Uterus (tissue), 4 donors: ENCODE measurements around the gene MPO. TPM values are rescaled to one million over a fixed set of nuclear protein-coding genes. Genes with fewer than 3 reads are reported as not detected.
A peak's percentile ranks its signal among the peaks of the same experiment; 100 is the strongest.

Experiments
- DNase-seq, 2 donors: peaks; one replicate each; pipeline ENCODE4 v3.0.0-alpha.2; 2019 to 2020
- H3K27ac ChIP-seq, 2 donors: fragments of 200-600 bp; sonication (generic); 1 replicate in 1 of 2; 2 replicates in 1 of 2; pipeline ENCODE4 v1.5.1; 2016 to 2018
- H3K27me3 ChIP-seq, 2 donors: fragments of 200-600 bp; sonication (generic); one replicate each; pipeline ENCODE4 v1.5.1; 2018 to 2019; ENCODE audit warnings: control low read depth in 1 of 2
- H3K36me3 ChIP-seq, 2 donors: fragments of 200-600 bp; sonication (generic); one replicate each; pipeline ENCODE4 v1.5.1; 2019; ENCODE audit warnings: control low read depth in 1 of 2
- H3K4me1 ChIP-seq, 2 donors: fragments of 200-600 bp; sonication (generic); one replicate each; pipeline ENCODE4 v1.5.1; 2018 to 2019; ENCODE audit warnings: control low read depth in 1 of 2
- H3K4me3 ChIP-seq, 2 donors: fragments of 200-600 bp; sonication (generic); 1 replicate in 1 of 2; 2 replicates in 1 of 2; pipeline ENCODE4 v1.5.1; 2018 to 2019; ENCODE audit warnings: mild to moderate bottlenecking in 1 of 2
- H3K9me3 ChIP-seq, 2 donors: fragments of 200-600 bp; sonication (generic); one replicate each; pipeline ENCODE4 v1.5.1; 2019; ENCODE audit warnings: control low read depth in 1 of 2
- POLR2A ChIP-seq, 2 donors: fragments of 450-650 bp; IDR thresholded peaks; one replicate each; pipeline ENCODE4 v1.6.1; 2016; ENCODE audit warnings: antibody characterized with exemption in 2 of 2, mild to moderate bottlenecking in 1 of 2, moderate library complexity in 1 of 2
- intact Hi-C: fragments of 100-400 bp; cut with DNase I; formaldehyde crosslinking; loops from one replicate; pipeline ENCODE4 v1.15.1; 2023; ENCODE audit warnings: low total_unique reads
- total RNA-seq, 4 donors: library from RNA; depleted of rRNA in 3 of 4; stranded (reverse); fragments of >200 nt in 3 of 4; gene quantifications; one replicate each; pipeline versions ENCODE4 v1.1.0 to v1.2.4, GENCODE V29; 2014 to 2023
- TF ChIP-seq, protein P1 (sequence below), 4 experiments: fragments of 200-600 bp in 2 of 4; fragments of 450-650 bp in 2 of 4; sonication (generic) in 2 of 4; IDR thresholded peaks; one replicate each; pipeline ENCODE4 v1.5.1; 2016 to 2019; ENCODE audit warnings: antibody characterized with exemption in 4 of 4, mild to moderate bottlenecking in 2 of 4, moderate library complexity in 1 of 4
- donor health status: DM: yes; HTN: yes; CAD: no.

The MPO gene
- total RNA-seq, 4 donors from 2014 or later = 0.79 to 21.7 TPM; not detected in 2

- Histone ChIP-seq H3K9me3 (no peaks in the 10 kb centered on the region), H3K27me3 (no peaks in the 10 kb centered on the region), H3K4me3 (no peak overlapping the region), H3K27ac (no peak overlapping the region), H3K4me1 (no peaks in the 10 kb centered on the region), H3K36me3 (no peaks in the 10 kb centered on the region)
- DNase-seq = no peak
- TF ChIP-seq, protein P1, sequence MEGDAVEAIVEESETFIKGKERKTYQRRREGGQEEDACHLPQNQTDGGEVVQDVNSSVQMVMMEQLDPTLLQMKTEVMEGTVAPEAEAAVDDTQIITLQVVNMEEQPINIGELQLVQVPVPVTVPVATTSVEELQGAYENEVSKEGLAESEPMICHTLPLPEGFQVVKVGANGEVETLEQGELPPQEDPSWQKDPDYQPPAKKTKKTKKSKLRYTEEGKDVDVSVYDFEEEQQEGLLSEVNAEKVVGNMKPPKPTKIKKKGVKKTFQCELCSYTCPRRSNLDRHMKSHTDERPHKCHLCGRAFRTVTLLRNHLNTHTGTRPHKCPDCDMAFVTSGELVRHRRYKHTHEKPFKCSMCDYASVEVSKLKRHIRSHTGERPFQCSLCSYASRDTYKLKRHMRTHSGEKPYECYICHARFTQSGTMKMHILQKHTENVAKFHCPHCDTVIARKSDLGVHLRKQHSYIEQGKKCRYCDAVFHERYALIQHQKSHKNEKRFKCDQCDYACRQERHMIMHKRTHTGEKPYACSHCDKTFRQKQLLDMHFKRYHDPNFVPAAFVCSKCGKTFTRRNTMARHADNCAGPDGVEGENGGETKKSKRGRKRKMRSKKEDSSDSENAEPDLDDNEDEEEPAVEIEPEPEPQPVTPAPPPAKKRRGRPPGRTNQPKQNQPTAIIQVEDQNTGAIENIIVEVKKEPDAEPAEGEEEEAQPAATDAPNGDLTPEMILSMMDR (IDR thresholded peaks at IDR 0.05) = no peak
- no peak for TF ChIP-seq POLR2A (IDR thresholded peaks at IDR 0.05)
- intact Hi-C loops = no loop called here
These were observed 827 bp downstream of the MPO start for GRCh38 chr17:58279736-58280479.

GRCh38 chr17:58279016-58279711, 1.6 kb downstream of the MPO start:
- intact Hi-C loops = no loop called here
- DNase-seq = peak in 1 of 2 donors; percentile 37
- Histone ChIP-seq H3K4me3 (no peak overlapping the region), H3K27ac (no peak overlapping the region), H3K36me3 (no peaks in the 10 kb centered on the region), H3K27me3 (no peaks in the 10 kb centered on the region), H3K4me1 (no peaks in the 10 kb centered on the region), H3K9me3 (no peaks in the 10 kb centered on the region)
- TF ChIP-seq, protein P1 (IDR thresholded peaks at IDR 0.05) = no peak
- no peak for TF ChIP-seq POLR2A (IDR thresholded peaks at IDR 0.05)

- no peaks in the 10 kb centered on the region for H3K9me3 ChIP-seq
- intact Hi-C loops = no loop called here
- H3K27ac ChIP-seq = no peak overlapping the region
- no peaks in the 10 kb centered on the region for H3K36me3 ChIP-seq
- H3K27me3 ChIP-seq = no peaks in the 10 kb centered on the region
- H3K4me1 ChIP-seq = no peaks in the 10 kb centered on the region
- no peak for DNase-seq
- TF ChIP-seq, protein P1 (IDR thresholded peaks at IDR 0.05) = no peak
- TF ChIP-seq POLR2A (IDR thresholded peaks at IDR 0.05) = no peak
- H3K4me3 ChIP-seq = no peak overlapping the region
These were observed 2.1 kb downstream of the MPO start for GRCh38 chr17:58278661-58279015.

DNA sequence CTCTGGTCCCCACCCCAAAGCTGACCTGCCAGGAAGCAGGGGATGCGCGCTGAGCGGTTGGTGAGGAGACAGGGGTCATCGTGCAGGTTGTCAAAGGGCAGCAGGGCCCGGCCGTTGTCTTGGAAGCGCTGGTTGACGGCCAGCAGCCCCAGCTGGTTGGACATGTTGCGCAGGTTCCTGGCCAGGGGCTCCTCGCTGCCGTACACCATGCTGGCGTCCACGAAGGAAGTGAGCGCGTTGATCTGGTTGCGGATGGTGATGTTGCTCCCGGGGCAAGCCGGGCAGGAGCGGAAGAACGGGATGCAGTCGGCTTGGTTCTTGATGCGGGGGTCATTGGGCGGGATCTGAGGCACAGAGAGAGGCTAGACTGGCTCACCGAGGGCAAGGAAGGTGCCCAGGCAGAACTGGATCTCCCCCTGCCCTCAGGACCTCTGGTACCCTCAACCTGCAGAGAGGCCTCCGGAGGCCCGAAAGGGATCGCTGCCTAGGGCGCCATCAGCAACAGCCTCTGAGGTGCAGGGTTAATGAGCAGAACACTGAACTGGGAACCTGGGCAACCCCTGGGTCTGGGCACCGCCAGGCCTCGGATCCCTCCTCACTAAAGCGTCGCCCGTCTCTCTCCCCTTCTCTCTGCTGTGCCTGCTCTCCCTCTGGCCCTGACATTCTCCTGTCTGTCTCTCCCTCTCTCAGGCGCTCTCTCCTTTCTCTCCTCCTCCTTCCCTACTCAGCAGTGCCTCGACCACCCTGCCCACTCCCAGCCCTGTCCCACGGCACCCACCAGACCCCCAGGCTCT, 2.7 kb downstream of the MPO start:
- H3K4me3 ChIP-seq = no peak overlapping the region
- TF ChIP-seq, protein P1 (IDR thresholded peaks at IDR 0.05) = no peak
- no peak for TF ChIP-seq POLR2A (IDR thresholded peaks at IDR 0.05)
- no peak overlapping the region for H3K27ac ChIP-seq
- no peak for DNase-seq
- H3K36me3 ChIP-seq = no peaks in the 10 kb centered on the region
- no peaks in the 10 kb centered on the region for H3K9me3 ChIP-seq
- no peaks in the 10 kb centered on the region for H3K27me3 ChIP-seq
- H3K4me1 ChIP-seq = no peaks in the 10 kb centered on the region
- intact Hi-C loops = no loop called here
